ENCODE data around the gene SHC1.

SHC1 gene

DNA sequence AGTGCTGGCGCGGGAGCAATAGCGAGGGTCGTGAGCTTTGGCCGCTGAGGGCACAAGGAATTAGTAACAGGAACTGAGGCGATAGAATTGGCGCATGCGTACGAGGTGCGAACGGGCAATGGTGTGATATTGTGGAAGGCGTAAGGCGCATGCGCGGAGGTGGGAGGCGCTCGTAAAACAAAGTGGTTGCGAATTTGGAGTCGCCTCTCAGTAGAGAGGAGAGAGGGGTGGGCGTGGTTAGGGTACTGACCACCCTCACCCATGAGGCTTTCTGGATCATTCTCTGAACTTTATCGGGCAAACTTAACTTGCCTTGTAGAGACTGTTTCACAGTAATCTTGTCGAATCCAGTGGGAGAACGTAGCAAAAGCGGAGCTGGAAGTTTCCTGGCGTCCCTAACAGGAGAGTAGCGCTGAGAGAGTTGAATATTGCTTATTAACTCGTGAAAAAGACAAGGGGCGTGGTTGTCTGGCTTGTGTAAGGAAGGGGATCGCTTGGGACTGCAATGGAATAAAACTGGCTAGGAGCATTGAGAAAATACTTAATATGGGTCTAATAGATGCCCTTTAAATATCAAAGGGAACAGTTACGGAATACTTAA lies 4.4 kb upstream of the SHC1 start (continued):
- TF ChIP-seq, protein P1, sequence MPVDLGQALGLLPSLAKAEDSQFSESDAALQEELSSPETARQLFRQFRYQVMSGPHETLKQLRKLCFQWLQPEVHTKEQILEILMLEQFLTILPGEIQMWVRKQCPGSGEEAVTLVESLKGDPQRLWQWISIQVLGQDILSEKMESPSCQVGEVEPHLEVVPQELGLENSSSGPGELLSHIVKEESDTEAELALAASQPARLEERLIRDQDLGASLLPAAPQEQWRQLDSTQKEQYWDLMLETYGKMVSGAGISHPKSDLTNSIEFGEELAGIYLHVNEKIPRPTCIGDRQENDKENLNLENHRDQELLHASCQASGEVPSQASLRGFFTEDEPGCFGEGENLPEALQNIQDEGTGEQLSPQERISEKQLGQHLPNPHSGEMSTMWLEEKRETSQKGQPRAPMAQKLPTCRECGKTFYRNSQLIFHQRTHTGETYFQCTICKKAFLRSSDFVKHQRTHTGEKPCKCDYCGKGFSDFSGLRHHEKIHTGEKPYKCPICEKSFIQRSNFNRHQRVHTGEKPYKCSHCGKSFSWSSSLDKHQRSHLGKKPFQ (tag by site-specific recombination; IDR thresholded peaks at IDR 0.05) = peak; percentile 56; the same call in 1 of the 2 replicates
- TF ChIP-seq ZSCAN5A (tag by site-specific recombination; IDR thresholded peaks at IDR 0.05) (no peak), KLF10 (tag by site-specific recombination; IDR thresholded peaks at IDR 0.05) (peak; percentile 62; the same call in 1 of the 2 replicates), ZNF37A (tag by site-specific recombination; IDR thresholded peaks at IDR 0.05) (no peak), ZBTB17 (tag by site-specific recombination; IDR thresholded peaks at IDR 0.05) (0 out of 2 replicates have a peak, but pooled peaks have one; percentile 23), ZNF626 (tag by site-specific recombination; IDR thresholded peaks at IDR 0.05) (no peak), KLF9 (tag by site-specific recombination; IDR thresholded peaks at IDR 0.05; ENCODE audit: low read depth) (peak; percentile 97), ZNF791 (tag by site-specific recombination; IDR thresholded peaks at IDR 0.05) (no peak), KLF7 (tag by site-specific recombination; IDR thresholded peaks at IDR 0.05; ENCODE audit: borderline replicate concordance) (peak; percentile 13; the same call in 1 of the 2 replicates)
- TF ChIP-seq, protein P2, sequence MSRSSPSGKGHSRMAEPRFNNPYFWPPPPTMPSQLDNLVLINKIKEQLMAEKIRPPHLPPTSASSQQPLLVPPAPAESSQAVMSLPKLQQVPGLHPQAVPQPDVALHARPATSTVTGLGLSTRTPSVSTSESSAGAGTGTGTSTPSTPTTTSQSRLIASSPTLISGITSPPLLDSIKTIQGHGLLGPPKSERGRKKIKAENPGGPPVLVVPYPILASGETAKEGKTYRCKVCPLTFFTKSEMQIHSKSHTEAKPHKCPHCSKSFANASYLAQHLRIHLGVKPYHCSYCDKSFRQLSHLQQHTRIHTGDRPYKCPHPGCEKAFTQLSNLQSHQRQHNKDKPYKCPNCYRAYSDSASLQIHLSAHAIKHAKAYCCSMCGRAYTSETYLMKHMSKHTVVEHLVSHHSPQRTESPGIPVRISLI (tag by site-specific recombination; IDR thresholded peaks at IDR 0.05) = no peak
- TF ChIP-seq, protein P3, sequence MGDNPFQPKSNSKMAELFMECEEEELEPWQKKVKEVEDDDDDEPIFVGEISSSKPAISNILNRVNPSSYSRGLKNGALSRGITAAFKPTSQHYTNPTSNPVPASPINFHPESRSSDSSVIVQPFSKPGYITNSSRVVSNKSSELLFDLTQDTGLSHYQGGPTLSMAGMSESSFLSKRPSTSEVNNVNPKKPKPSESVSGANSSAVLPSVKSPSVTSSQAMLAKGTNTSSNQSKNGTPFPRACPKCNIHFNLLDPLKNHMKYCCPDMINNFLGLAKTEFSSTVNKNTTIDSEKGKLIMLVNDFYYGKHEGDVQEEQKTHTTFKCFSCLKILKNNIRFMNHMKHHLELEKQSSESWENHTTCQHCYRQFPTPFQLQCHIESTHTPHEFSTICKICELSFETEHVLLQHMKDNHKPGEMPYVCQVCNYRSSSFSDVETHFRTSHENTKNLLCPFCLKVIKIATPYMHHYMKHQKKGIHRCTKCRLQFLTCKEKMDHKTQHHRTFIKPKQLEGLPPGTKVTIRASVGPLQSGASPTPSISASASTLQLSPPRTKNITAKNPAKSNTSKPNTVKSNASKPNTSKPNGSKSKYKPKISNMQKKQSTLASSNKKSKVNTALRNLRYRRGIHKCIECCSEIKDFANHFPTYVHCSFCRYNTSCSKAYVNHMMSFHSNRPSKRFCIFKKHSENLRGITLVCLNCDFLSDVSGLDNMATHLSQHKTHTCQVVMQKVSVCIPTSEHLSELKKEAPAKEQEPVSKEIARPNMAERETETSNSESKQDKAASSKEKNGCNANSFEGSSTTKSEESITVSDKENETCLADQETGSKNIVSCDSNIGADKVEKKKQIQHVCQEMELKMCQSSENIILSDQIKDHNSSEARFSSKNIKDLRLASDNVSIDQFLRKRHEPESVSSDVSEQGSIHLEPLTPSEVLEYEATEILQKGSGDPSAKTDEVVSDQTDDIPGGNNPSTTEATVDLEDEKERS (tag by site-specific recombination; IDR thresholded peaks at IDR 0.05) = no peak

DNA sequence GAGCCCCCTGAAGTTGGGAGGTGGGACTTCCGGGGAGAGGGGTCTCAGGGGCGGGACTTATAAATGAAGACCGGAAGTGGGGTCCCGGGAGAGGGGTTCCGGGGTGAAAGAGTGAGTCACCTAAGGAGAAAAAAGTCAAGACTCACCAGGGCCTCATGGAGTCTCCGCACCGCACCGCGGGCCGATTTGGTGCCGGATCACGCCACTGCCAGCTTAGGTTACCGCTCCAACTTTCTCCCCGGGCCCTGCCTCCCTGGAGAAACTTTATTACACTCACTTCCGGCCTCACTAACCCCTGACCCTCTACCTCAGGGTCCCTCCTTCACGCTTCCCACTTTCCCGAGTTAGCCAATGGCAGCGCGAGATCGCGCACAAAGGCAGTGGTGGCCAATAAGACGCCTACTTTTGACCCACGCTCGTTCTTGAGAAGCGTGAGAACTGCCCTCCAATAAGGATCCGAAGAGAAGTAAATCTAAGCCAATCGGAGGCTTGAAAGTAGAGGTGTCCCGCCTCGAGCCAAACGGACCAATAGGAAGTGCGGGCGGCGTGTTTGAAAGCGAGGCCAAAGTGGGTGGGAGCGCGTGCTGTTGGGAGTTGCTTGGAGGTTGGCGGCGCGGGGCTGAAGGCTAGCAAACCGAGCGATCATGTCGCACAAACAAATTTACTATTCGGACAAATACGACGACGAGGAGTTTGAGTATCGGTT lies 3.7 kb upstream of the SHC1 start, which contains the start of gene CKS1B:
CKS1B (plus strand) TSS at position 580 of the 706 bp plus-strand sequence; CDS start at position 645, 65 bp downstream.
- H3K36me3 ChIP-seq (ENCODE audit: control insufficient read depth in 2 of 2, insufficient read depth in 1 of 2, low read length in 2 of 2) = peaks cover 0 to 16% of the 10 kb centered on the region in 2 experiments; a peak in 2 of 3 replicates
- CTCF ChIA-PET = interaction anchor here (0.8 to 2.7 kb wide), 9 partner anchors 9 to 86 kb away, joined by 3 to 16 read pairs (median 5); partner anchors contain the start of genes FLAD1 and PYGO2
- peak within 1 kb of the TSS; percentile 76 for H3K27ac ChIP-seq (ENCODE audit: extremely low read depth, low read depth, low read length)
- peak within 1 kb of the TSS; percentile 68 for H3K4me3 ChIP-seq (ENCODE audit: low read depth, low read length)
- no peaks in the 10 kb centered on the region for H3K9me3 ChIP-seq (ENCODE audit: control insufficient read depth, insufficient read depth, low read depth, low read length)
- peaks cover 12% of the 10 kb centered on the region for H3K4me1 ChIP-seq (ENCODE audit: control insufficient read depth, insufficient read depth, low read length)
- POLR2A ChIA-PET = interaction anchor here (0.7 to 6.0 kb wide), 15 partner anchors 9 to 111 kb away, joined by 3 to 69 read pairs (median 8); partner anchors contain the start of genes ADAM15, FLAD1, LENEP and PBXIP1
- no peak for TF ChIP-seq ZNF664 (tag by site-specific recombination; IDR thresholded peaks at IDR 0.05)
- TF ChIP-seq ZNF549 (tag by site-specific recombination; IDR thresholded peaks at IDR 0.05) = no peak
- no peak for TF ChIP-seq ZNF548 (tag by site-specific recombination; IDR thresholded peaks at IDR 0.05)
- no peak for TF ChIP-seq ZNF157 (tag by site-specific recombination; IDR thresholded peaks at IDR 0.05)
- TF ChIP-seq ZNF76 (tag by site-specific recombination; IDR thresholded peaks at IDR 0.05; ENCODE audit: borderline replicate concordance, low read depth) = peak; percentile 11
- TF ChIP-seq, protein P4, sequence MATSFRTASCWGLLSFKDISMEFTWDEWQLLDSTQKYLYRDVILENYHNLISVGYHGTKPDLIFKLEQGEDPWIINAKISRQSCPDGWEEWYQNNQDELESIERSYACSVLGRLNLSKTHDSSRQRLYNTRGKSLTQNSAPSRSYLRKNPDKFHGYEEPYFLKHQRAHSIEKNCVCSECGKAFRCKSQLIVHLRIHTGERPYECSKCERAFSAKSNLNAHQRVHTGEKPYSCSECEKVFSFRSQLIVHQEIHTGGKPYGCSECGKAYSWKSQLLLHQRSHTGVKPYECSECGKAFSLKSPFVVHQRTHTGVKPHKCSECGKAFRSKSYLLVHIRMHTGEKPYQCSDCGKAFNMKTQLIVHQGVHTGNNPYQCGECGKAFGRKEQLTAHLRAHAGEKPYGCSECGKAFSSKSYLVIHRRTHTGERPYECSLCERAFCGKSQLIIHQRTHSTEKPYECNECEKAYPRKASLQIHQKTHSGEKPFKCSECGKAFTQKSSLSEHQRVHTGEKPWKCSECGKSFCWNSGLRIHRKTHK (tag by site-specific recombination; IDR thresholded peaks at IDR 0.05) = no peak
- peak; percentile 71 for TF ChIP-seq KLF17 (tag by site-specific recombination; IDR thresholded peaks at IDR 0.05)
- no peak for TF ChIP-seq ZNF660 (tag by site-specific recombination; IDR thresholded peaks at IDR 0.05)
- TF ChIP-seq TCF7L2 (IDR thresholded peaks at IDR 0.05; ENCODE audit: borderline replicate concordance, low read depth, low read length) = peak; percentile 98
- TF ChIP-seq, protein P5, sequence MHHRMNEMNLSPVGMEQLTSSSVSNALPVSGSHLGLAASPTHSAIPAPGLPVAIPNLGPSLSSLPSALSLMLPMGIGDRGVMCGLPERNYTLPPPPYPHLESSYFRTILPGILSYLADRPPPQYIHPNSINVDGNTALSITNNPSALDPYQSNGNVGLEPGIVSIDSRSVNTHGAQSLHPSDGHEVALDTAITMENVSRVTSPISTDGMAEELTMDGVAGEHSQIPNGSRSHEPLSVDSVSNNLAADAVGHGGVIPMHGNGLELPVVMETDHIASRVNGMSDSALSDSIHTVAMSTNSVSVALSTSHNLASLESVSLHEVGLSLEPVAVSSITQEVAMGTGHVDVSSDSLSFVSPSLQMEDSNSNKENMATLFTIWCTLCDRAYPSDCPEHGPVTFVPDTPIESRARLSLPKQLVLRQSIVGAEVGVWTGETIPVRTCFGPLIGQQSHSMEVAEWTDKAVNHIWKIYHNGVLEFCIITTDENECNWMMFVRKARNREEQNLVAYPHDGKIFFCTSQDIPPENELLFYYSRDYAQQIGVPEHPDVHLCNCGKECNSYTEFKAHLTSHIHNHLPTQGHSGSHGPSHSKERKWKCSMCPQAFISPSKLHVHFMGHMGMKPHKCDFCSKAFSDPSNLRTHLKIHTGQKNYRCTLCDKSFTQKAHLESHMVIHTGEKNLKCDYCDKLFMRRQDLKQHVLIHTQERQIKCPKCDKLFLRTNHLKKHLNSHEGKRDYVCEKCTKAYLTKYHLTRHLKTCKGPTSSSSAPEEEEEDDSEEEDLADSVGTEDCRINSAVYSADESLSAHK (tag by site-specific recombination; IDR thresholded peaks at IDR 0.05) = peak; percentile 51; the same call in 1 of the 2 replicates
- TF ChIP-seq GLI4 (tag by site-specific recombination; IDR thresholded peaks at IDR 0.05) = no peak

Data from HEK293 (cell line).